Brain microvascular endothelial cell (primary cell): ENCODE data around the gene ARHGAP24.
"Not testable (repeated sequence)": the region's sequence is repeated elsewhere in the genome, so short reads cannot be mapped to it uniquely, and the experiment has no call there.

Source experiments
- DNase-seq: peaks from one replicate; pipeline ENCODE4 v3.0.0-alpha.2; 2020
- H3K27ac ChIP-seq: fragments of 250-450 bp; sonication (Bioruptor Pico); 2 replicates; pipeline ENCODE4 v1.5.1; 2020; ENCODE audit warnings: mild to moderate bottlenecking, moderate library complexity
- H3K27me3 ChIP-seq: fragments of 250-450 bp; sonication (Bioruptor Pico); replicated peaks from 2 replicates; pipeline ENCODE4 v1.5.1; 2020; ENCODE audit warnings: mild to moderate bottlenecking
- H3K36me3 ChIP-seq: fragments of 250-450 bp; sonication (Bioruptor Pico); replicated peaks from 2 replicates; pipeline ENCODE4 v1.5.1; 2020; ENCODE audit warnings: mild to moderate bottlenecking
- H3K4me3 ChIP-seq: 2 replicates; pipeline ENCODE4 v1.5.1; 2011; ENCODE audit warnings: low read depth, mild to moderate bottlenecking, control low read depth, low read length, moderate library complexity
- in situ Hi-C: cut with HindIII; loops from 2 replicates; pipeline ENCODE4 v1.10.0; 2017; ENCODE audit warnings: low sequenced_read_pairs, low pct_ligation_motif_present
- TF ChIP-seq, protein P1 (sequence below): IDR thresholded peaks from 2 replicates; pipeline ENCODE4 v1.5.1; 2011; ENCODE audit warnings: low read depth, mild to moderate bottlenecking, moderate library complexity, low read length, control low read depth, inconsistent platforms; ENCODE audit errors: missing control alignments

Gene ARHGAP24

GRCh38 chr4:85656759-85657505 is 182.0 kb downstream of the ARHGAP24 start:
- no peak overlapping the region for H3K27ac ChIP-seq
- TF ChIP-seq, protein P1, sequence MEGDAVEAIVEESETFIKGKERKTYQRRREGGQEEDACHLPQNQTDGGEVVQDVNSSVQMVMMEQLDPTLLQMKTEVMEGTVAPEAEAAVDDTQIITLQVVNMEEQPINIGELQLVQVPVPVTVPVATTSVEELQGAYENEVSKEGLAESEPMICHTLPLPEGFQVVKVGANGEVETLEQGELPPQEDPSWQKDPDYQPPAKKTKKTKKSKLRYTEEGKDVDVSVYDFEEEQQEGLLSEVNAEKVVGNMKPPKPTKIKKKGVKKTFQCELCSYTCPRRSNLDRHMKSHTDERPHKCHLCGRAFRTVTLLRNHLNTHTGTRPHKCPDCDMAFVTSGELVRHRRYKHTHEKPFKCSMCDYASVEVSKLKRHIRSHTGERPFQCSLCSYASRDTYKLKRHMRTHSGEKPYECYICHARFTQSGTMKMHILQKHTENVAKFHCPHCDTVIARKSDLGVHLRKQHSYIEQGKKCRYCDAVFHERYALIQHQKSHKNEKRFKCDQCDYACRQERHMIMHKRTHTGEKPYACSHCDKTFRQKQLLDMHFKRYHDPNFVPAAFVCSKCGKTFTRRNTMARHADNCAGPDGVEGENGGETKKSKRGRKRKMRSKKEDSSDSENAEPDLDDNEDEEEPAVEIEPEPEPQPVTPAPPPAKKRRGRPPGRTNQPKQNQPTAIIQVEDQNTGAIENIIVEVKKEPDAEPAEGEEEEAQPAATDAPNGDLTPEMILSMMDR, result no peak
- H3K4me3 ChIP-seq, result no peak overlapping the region
- DNase-seq, result no peak
- in situ Hi-C loops, result no loop called here
- H3K27me3 ChIP-seq, result no peaks in the 10 kb centered on the region
- H3K36me3 ChIP-seq, result no peaks in the 10 kb centered on the region

- H3K4me3 ChIP-seq, result no peak overlapping the region
- H3K27ac ChIP-seq, result no peak overlapping the region
- TF ChIP-seq, protein P1, result no peak
- in situ Hi-C loops, result no loop called here
- DNase-seq, result no peak
- no peaks in the 10 kb centered on the region for H3K36me3 ChIP-seq
- H3K27me3 ChIP-seq, result no peaks in the 10 kb centered on the region
Measured at GRCh38 chr4:85658766-85659439, 184.0 kb downstream of the ARHGAP24 start.

- TF ChIP-seq, protein P1, result no peak
- no peak overlapping the region for H3K27ac ChIP-seq
- in situ Hi-C loops, result no loop called here
- H3K27me3 ChIP-seq, result no peaks in the 10 kb centered on the region
- H3K36me3 ChIP-seq, result no peaks in the 10 kb centered on the region
- DNase-seq, result no peak
- no peak overlapping the region for H3K4me3 ChIP-seq
Measured at GRCh38 chr4:85659610-85660218, 184.8 kb downstream of the ARHGAP24 start.

- H3K4me3 ChIP-seq, in situ Hi-C loops, H3K27me3 ChIP-seq, H3K36me3 ChIP-seq, H3K27ac ChIP-seq, DNase-seq: not testable (repeated sequence)
Measured at GRCh38 chr4:85666625-85667024, 191.7 kb downstream of the ARHGAP24 start.

DNA sequence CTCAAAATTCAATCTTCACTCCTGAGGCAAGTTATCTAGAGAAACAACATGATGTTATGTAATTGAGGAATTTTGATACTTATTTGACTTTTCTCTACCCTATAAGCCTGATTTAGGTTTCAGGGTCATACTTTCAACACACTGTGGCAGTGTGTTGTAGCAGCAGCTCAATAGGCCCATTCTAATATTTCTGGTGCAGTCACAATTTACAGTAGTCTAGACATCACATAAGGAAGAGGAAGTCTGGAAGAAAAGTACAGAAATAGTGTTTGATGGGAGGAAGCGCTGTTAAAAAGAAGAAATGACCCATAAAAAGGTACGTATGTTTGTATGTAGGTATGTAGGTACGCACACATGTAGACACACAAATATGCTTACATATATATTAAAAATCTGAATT is 194.3 kb downstream of the ARHGAP24 start:
- no peak overlapping the region for H3K27ac ChIP-seq

DNA sequence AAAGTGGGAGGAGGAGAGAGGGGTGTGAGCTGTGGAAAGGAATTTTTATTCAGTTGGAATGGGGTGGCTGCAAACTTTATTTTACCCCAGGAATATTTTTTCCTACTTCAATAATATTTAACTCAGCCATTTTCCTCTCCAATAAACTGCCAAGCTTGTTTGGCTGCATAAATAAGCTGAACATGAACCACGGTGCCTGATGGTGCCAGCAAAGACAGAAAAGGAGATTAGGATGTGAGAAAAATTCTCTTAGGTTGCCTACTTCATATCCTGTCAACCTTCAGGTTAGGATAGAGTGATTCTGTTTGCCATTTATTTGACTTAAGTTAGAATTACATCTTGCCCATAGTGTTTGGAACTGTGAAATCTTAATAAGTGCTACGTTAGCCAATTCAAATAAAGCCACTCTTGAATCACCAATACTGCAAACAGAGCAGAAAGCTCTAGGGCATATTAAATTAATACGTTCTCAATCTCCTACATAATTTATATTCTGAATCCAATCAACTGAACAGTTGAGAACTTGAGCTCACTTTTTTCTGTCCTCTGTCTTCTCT is 195.1 kb downstream of the ARHGAP24 start:
- no peak overlapping the region for H3K4me3 ChIP-seq
- DNase-seq, result no peak
- TF ChIP-seq, protein P1, result no peak
- no peak overlapping the region for H3K27ac ChIP-seq
- no peaks in the 10 kb centered on the region for H3K27me3 ChIP-seq
- no peaks in the 10 kb centered on the region for H3K36me3 ChIP-seq
- in situ Hi-C loops, result no loop called here

More for the DNA sequence above, 194.3 kb downstream of the ARHGAP24 start:
- no peak for DNase-seq
- no peaks in the 10 kb centered on the region for H3K27me3 ChIP-seq
- no peak overlapping the region for H3K4me3 ChIP-seq
- TF ChIP-seq, protein P1, result no peak
- no peaks in the 10 kb centered on the region for H3K36me3 ChIP-seq
- in situ Hi-C loops, result no loop called here
